ENCODE measurements around the gene ARX.

The ARX gene

GRCh38 chrX:25029288-25029825 is 13.6 kb upstream of the ARX start:
- Histone ChIP-seq H3K9me3 (no peaks in the 10 kb centered on the region), H3K36me3 (no peaks in the 10 kb centered on the region), H3K27ac (no peak overlapping the region), H4K20me1 (peaks cover 7% of the 10 kb centered on the region; the same call in 1 of the 2 replicates), H3K4me2 (no peak overlapping the region), H3K4me3 (no peak overlapping the region), H3K27me3 (peaks cover 88% of the 10 kb centered on the region), H3K4me1 (no peaks in the 10 kb centered on the region), H3K9ac (no peak overlapping the region)
- no peak for TF ChIP-seq Cebpa-rat (IDR thresholded peaks at IDR 0.05)

DNA sequence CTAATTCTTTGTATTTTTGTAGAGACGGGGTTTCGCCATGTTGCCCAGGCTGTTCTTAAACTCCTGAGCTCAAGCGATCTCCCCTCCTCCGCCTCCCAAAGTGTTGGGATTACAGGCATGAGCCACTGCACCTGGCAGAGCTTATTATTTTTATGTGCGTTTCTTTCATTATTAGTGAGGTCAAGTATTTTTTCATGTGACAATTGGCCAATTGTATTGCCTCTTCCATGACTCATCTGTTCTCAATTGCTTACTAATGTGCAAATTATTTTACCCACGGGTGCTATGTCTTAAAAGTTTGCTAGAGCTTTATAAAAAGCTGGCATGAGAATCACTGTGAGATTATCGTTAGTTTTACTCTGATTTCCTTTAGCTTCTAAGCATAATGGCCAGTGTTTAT is 13.0 kb upstream of the ARX start:
- H3K4me2 ChIP-seq: no peak overlapping the region
- no peak for TF ChIP-seq Cebpa-rat (IDR thresholded peaks at IDR 0.05)
- no peaks in the 10 kb centered on the region for H3K9me3 ChIP-seq
- H4K20me1 ChIP-seq: peaks cover 11% of the 10 kb centered on the region; the same call in 1 of the 2 replicates
- H3K27ac ChIP-seq: no peak overlapping the region
- H3K9ac ChIP-seq: no peak overlapping the region
- H3K36me3 ChIP-seq: no peaks in the 10 kb centered on the region
- no peaks in the 10 kb centered on the region for H3K4me1 ChIP-seq
- no peak overlapping the region for H3K4me3 ChIP-seq
- H3K27me3 ChIP-seq: peaks cover 93% of the 10 kb centered on the region

- no peak for TF ChIP-seq Cebpa-rat (IDR thresholded peaks at IDR 0.05)
- H3K9ac ChIP-seq: no peak overlapping the region
- peaks cover 95% of the 10 kb centered on the region for H3K27me3 ChIP-seq
- H3K36me3 ChIP-seq: no peaks in the 10 kb centered on the region
- no peak overlapping the region for H3K4me2 ChIP-seq
- H4K20me1 ChIP-seq: peaks cover 28% of the 10 kb centered on the region
- peaks cover 17% of the 10 kb centered on the region for H3K9me3 ChIP-seq
- H3K27ac ChIP-seq: no peak overlapping the region
- H3K4me1 ChIP-seq: no peaks in the 10 kb centered on the region
- no peak overlapping the region for H3K4me3 ChIP-seq
Observed at GRCh38 chrX:25026576-25026975, 10.8 kb upstream of the ARX start.

DNA sequence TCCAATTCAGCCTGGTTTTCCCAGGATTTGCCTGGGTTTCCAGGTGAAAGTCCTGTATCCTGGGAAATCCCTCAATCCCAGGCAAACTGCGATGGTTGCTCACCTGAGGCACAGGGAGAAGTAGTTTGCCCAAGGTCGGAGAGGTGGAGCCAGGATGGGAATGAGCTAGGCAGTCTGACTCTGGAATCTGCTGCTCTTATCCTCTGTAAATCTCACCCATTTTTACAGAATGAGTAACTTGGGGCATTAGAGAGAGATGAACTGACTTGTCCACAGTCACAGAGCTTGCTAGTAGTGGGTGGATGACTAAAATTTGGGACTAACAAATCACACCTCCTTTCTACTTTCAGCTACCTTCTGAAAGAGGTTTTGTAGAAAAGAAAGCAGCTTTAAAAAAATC is 9.8 kb upstream of the ARX start:
- Histone ChIP-seq H3K4me3 (no peak overlapping the region), H3K9me3 (peaks cover 26% of the 10 kb centered on the region), H3K36me3 (no peaks in the 10 kb centered on the region), H3K27me3 (peaks cover 95% of the 10 kb centered on the region), H3K27ac (no peak overlapping the region), H4K20me1 (peaks cover 36% of the 10 kb centered on the region), H3K9ac (no peak overlapping the region), H3K4me1 (no peaks in the 10 kb centered on the region), H3K4me2 (no peak overlapping the region)
- TF ChIP-seq Cebpa-rat (IDR thresholded peaks at IDR 0.05): no peak

DNA sequence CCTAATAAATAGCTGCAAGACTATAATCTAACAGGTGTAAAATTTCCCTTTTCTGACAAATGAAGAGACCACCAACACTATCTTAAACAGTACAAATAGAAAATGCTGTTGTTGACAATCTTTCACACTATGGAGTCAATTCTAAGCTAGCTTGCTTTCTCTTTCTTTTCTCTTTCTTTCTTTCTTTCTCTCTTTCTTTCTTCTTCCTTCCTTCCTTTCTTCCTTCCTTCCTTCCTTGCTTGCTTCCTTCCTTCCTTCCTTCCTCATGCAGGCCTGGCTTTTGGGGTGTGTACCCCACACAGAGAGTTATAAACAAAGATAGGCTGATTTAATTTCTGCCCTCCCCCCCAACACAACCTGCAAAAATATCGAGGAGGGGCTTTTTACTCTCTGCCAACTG is 8.1 kb upstream of the ARX start:
- TF ChIP-seq Cebpa-rat (IDR thresholded peaks at IDR 0.05): no peak
- no peaks in the 10 kb centered on the region for H3K36me3 ChIP-seq
- H3K4me3 ChIP-seq: no peak overlapping the region
- H3K9me3 ChIP-seq: peaks cover 36% of the 10 kb centered on the region
- no peak overlapping the region for H3K27ac ChIP-seq
- no peak overlapping the region for H3K4me2 ChIP-seq
- H4K20me1 ChIP-seq: peaks cover 53% of the 10 kb centered on the region
- H3K27me3 ChIP-seq: peaks cover 98% of the 10 kb centered on the region
- H3K9ac ChIP-seq: no peak overlapping the region
- no peaks in the 10 kb centered on the region for H3K4me1 ChIP-seq

DNA sequence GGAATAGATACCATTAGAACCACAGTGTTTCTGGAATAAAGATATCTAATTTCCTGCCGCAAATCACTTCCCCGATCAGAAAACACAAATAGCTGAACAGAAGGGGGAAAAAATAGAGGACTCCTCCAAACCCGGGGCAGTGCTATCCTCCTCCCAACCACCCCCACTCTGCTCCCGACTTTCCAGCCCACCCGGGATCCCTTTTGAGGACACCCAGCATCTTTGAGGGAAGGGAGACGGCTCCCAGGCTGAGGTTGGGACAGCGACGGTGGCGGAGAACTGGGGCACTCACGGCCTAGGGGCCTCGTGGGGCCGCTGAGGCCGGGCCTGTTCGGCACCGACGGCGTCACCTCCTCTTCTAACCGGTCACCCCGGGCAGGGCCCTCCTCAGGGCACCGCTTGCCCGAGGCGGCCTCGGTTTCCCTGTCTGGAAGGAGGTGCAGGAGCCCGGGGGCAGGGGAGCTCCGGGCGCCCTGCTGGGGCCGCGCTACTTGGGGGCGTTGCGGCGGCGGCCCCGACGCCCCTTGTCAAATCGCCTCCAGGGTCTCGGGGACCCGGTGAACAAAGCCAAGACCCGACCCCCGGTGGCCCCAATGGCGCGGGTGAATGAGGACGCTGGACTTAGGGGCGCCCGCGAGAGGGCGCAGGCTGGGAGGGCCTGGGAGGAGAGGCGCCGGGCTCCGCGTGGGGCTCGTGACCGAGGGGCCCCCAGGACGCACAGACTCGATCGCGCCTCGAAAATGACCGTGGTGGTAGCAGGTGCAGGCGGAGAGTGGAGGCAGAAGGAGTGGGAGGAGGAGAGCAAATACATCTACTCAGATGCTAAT is 6.9 kb upstream of the ARX start:
- no peaks in the 10 kb centered on the region for H3K4me1 ChIP-seq
- no peak overlapping the region for H3K4me3 ChIP-seq
- no peak overlapping the region for H3K27ac ChIP-seq
- H3K27me3 ChIP-seq: peaks cover 100% of the 10 kb centered on the region
- no peak overlapping the region for H3K4me2 ChIP-seq
- peaks cover 65% of the 10 kb centered on the region for H4K20me1 ChIP-seq
- no peak overlapping the region for H3K9ac ChIP-seq
- H3K9me3 ChIP-seq: peaks cover 36% of the 10 kb centered on the region
- no peak for TF ChIP-seq Cebpa-rat (IDR thresholded peaks at IDR 0.05)
- H3K36me3 ChIP-seq: no peaks in the 10 kb centered on the region

DNA sequence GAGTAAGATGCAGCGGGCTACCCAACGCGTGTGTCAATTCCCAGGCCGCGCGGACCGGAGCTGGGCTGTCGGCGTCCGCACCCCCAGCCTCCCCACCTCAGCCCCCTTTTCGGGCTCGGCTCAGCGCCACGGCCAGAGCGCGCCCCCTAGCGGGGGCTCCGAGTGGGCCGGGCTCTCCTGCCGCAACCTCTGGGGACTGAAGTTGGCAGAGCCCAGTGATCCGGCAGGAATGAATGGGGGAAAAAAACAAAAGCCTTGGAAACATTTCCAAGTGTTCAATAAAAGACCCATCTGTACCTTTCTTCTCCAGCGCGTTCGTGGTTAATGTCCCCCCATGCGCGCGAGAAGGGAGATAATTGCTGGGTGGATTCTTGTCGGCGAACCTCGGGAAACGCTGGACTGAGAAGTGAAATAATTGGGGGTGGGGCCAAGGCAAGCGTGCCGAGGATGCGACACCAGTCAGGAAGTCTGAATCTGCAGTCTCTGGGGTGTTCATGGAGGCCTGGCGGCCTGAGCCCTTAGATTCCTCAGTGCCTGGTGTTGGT is 5.2 kb upstream of the ARX start:
- Histone ChIP-seq H3K36me3 (no peaks in the 10 kb centered on the region), H4K20me1 (peaks cover 82% of the 10 kb centered on the region), H3K27me3 (peaks cover 100% of the 10 kb centered on the region), H3K4me3 (no peak overlapping the region), H3K27ac (no peak overlapping the region), H3K9me3 (peaks cover 47% of the 10 kb centered on the region), H3K4me2 (no peak overlapping the region), H3K4me1 (no peaks in the 10 kb centered on the region), H3K9ac (no peak overlapping the region)
- TF ChIP-seq Cebpa-rat (IDR thresholded peaks at IDR 0.05): no peak

GRCh38 chrX:25020391-25020904 is 4.7 kb upstream of the ARX start:
- TF ChIP-seq Cebpa-rat (IDR thresholded peaks at IDR 0.05): no peak
- Histone ChIP-seq H3K36me3 (no peaks in the 10 kb centered on the region), H3K4me2 (no peak overlapping the region), H4K20me1 (peaks cover 88% of the 10 kb centered on the region), H3K27me3 (peaks cover 100% of the 10 kb centered on the region), H3K9me3 (peaks cover 53% of the 10 kb centered on the region), H3K27ac (no peak overlapping the region), H3K4me1 (no peaks in the 10 kb centered on the region), H3K4me3 (no peak overlapping the region), H3K9ac (no peak overlapping the region)

- Histone ChIP-seq H3K36me3 (no peaks in the 10 kb centered on the region), H3K27ac (no peak overlapping the region), H3K4me1 (no peaks in the 10 kb centered on the region), H3K9me3 (peaks cover 54% of the 10 kb centered on the region), H3K27me3 (peaks cover 100% of the 10 kb centered on the region), H4K20me1 (peaks cover 89% of the 10 kb centered on the region), H3K9ac (no peak overlapping the region), H3K4me3 (no peak overlapping the region), H3K4me2 (no peak overlapping the region)
- TF ChIP-seq Cebpa-rat (IDR thresholded peaks at IDR 0.05): no peak
Observed at GRCh38 chrX:25019707-25020390, 4.1 kb upstream of the ARX start.

- no peak overlapping the region for H3K9ac ChIP-seq
- H3K27ac ChIP-seq: no peak overlapping the region
- H4K20me1 ChIP-seq: peaks cover 93% of the 10 kb centered on the region
- H3K27me3 ChIP-seq: peaks cover 100% of the 10 kb centered on the region
- H3K4me2 ChIP-seq: no peak overlapping the region
- no peak overlapping the region for H3K4me3 ChIP-seq
- no peaks in the 10 kb centered on the region for H3K36me3 ChIP-seq
- no peak for TF ChIP-seq Cebpa-rat (IDR thresholded peaks at IDR 0.05)
- H3K4me1 ChIP-seq: no peaks in the 10 kb centered on the region
- peaks cover 54% of the 10 kb centered on the region for H3K9me3 ChIP-seq
Observed at GRCh38 chrX:25018682-25019081, 2.9 kb upstream of the ARX start.
